Measurements from ENCODE around the gene C21orf58. TPM values are rescaled to one million over a fixed set of nuclear protein-coding genes. Genes with fewer than 3 reads are reported as not detected.
"Not testable (repeated sequence)": the region's sequence is repeated elsewhere in the genome, so short reads cannot be mapped to it uniquely, and the experiment has no call there.

C21orf58 gene
- polyA plus RNA-seq, 3 donors from 2014 or later = 0.53 to 1.2 (median 0.91) TPM

DNA sequence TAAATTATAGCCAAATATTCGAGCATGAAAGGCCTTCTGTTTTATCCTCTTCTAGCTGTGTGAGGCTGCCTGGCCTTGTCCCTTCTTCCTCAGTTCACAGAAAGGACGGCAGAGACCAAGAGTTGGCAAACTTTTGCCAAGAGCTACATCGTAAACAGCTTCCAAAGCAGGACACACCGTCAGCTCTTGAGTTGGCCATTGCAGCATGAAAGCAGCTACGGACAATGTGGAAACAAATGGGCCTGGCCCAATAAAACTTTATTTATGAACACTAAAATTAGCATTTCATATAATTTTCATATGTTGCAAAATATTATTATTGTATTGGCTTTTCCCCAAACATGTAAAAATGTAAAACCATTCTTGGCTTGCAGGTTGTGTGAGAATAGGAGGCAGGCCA lies 10.7 kb downstream of the C21orf58 start:
- Mint-ChIP-seq H3K4me1 (no peaks in the 10 kb centered on the region), H3K9me3 (peaks cover 0 to 2% (median 0%) of the 10 kb centered on the region in 6 donors), H3K36me3 (peaks cover 0 to 8% (median 0%) of the 10 kb centered on the region in 3 donors), H3K27me3 (ENCODE audit: low read depth in 3 of 3) (no peaks in the 10 kb centered on the region), H3K4me3 (no peak overlapping the region), H3K27ac (no peak overlapping the region)
- no peak for DNase-seq

DNA sequence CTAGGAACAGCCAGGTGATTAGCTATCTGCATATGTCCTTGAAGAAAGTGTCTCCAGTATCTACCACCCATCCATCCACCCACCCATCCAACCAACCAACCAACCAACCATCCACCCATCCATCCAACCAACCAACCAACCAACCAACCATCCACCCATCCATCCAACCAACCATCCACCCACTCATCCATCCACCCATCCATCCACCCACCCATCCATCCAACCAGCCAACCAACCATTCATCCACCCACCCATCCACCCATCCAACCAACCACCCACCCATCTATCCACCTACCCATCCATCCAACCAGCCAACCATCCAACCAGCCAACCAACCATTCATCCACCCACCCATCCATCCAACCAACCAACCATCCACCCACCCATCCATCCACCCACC lies 12.1 kb downstream of the C21orf58 start:
- no peak overlapping the region for H3K4me3 Mint-ChIP-seq
- no peaks in the 10 kb centered on the region for H3K4me1 Mint-ChIP-seq
- H3K9me3 Mint-ChIP-seq = peaks cover 0 to 2% (median 0%) of the 10 kb centered on the region in 6 donors
- peaks cover 0 to 11% (median 0%) of the 10 kb centered on the region in 3 donors for H3K36me3 Mint-ChIP-seq
- H3K27me3 Mint-ChIP-seq (ENCODE audit: low read depth in 3 of 3) = no peaks in the 10 kb centered on the region
- no peak overlapping the region for H3K27ac Mint-ChIP-seq
- no peak for DNase-seq

DNA sequence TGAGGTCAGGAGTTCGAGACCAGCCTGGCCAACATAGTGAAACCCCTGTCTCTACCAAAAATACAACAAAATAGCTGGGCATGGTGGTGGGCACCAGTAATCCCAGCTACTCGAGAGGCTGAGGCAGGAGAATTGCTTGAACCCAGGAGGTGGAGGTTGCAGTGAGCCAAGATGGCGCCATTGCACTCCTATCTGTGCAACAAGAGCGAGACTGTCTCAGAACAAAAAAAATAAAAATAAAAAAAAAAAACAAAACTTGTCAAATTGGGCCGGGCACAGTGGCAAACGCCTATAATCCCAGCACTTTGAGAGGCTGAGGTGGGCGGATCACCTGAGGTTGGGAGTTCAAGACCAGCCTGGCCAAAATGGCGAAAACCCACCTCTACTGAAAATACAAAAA lies 13.4 kb downstream of the C21orf58 start:
- not testable (repeated sequence) for DNase-seq, H3K4me1 Mint-ChIP-seq

DNA sequence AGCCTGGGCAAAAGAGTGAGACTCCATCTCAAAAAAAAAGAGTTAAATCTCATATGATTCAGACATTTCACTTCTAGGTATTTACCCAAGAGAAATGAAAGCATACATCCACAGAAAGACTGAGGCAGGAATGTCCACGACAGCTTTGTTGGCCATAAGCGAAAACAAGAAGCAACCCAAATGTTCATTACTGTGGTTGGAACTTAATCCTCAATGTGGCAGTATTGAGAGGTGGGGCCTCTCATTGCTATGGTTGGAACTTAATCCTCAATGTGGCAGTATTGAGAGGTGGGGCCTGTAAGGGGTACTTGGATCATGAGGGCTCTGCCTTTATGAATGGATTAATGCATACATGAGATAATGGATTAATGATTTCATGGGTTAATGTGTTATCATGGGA lies 15.2 kb downstream of the C21orf58 start:
- no peak for DNase-seq
- H3K9me3 Mint-ChIP-seq = no peaks in the 10 kb centered on the region
- H3K4me3 Mint-ChIP-seq = no peak overlapping the region
- no peak overlapping the region for H3K27ac Mint-ChIP-seq
- peaks cover 0 to 5% of the 10 kb centered on the region in 2 donors for H3K4me1 Mint-ChIP-seq
- peaks cover 0 to 3% (median 2%) of the 10 kb centered on the region in 3 donors for H3K27me3 Mint-ChIP-seq (ENCODE audit: low read depth in 3 of 3)
- peaks cover 0 to 18% (median 4%) of the 10 kb centered on the region in 3 donors for H3K36me3 Mint-ChIP-seq

More for the DNA sequence above, 13.4 kb downstream of the C21orf58 start:
- not testable (repeated sequence) for H3K27me3 Mint-ChIP-seq (ENCODE audit: low read depth in 3 of 3); H3K9me3 Mint-ChIP-seq; H3K27ac Mint-ChIP-seq; H3K4me3 Mint-ChIP-seq
- H3K36me3 Mint-ChIP-seq = peaks cover 0 to 11% (median 0%) of the 10 kb centered on the region in 3 donors

DNA sequence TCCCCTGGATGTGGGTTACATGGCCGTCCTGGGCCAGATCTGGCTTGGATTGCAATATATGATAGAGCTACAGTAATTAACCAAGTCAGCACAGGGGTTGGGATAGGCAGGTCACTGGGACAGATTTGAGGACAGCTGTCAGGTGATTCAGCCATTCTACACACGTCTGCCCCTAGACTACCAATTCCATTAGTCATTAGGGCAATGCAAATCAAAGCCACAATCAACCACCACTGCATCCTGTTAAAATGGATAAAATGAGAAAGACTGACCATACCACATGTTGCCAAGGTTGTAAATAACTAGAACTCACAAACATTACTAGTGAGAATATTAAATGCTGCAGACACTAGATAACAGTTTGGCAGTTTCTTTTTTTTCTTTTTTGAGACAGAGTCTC lies 16.0 kb downstream of the C21orf58 start:
- peaks cover 0 to 18% (median 4%) of the 10 kb centered on the region in 3 donors for H3K36me3 Mint-ChIP-seq
- no peaks in the 10 kb centered on the region for H3K9me3 Mint-ChIP-seq
- H3K27ac Mint-ChIP-seq = peak overlapping the region in 1 of 6 donors; percentile 26
- no peak overlapping the region for H3K4me3 Mint-ChIP-seq
- H3K27me3 Mint-ChIP-seq (ENCODE audit: low read depth in 3 of 3) = peaks cover 0 to 3% (median 2%) of the 10 kb centered on the region in 3 donors
- H3K4me1 Mint-ChIP-seq = peaks cover 0 to 5% of the 10 kb centered on the region in 2 donors
- no peak for DNase-seq

DNA sequence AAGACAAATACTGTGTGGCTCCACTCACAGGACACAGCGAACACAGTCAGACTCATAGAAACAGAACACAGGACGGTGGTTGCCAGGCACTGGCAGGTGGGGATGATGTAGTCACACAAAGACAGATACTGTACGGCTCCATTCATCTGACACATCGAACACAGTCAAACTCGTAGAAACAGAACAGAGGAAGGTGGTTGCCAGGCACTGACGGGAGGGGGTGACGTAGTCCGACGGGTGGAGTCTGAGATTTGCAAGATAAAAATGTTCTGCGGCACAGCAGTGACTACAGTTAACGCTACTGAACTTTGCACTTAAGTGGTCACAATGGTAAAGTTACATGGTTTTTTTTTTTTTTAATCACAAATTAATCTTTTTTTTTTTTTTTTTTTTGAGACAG lies 18.7 kb downstream of the C21orf58 start:
- Mint-ChIP-seq H3K27ac (peak overlapping the region in 5 of 6 donors; percentile 1 to 96 (median 77)), H3K4me1 (peaks cover 0 to 5% of the 10 kb centered on the region in 2 donors), H3K27me3 (ENCODE audit: low read depth in 3 of 3) (peaks cover 0 to 4% (median 2%) of the 10 kb centered on the region in 3 donors), H3K4me3 (peak overlapping the region in 2 of 5 donors; percentile 0 to 40), H3K9me3 (no peaks in the 10 kb centered on the region), H3K36me3 (peaks cover 0 to 13% (median 9%) of the 10 kb centered on the region in 3 donors)
- DNase-seq = peak; percentile 32 to 82 (median 36)

DNA sequence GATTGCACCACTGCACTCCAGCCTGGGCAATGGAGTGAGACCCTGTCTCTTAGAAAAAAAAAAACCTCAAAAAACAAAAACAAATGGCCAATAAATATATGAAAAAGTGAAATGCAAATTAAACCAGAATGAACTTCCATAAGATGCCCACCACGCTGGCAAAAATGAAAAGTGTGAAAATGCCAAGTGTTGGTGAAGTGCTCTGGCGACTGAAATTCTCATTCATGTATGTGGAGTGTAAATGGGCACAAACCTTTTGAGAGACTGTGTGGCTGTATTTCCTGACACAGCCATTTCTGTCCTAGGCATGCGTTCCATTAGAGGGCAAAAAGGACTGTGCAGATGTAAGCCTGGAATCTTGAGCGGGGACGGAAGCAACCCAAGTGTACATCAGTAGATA lies 19.2 kb downstream of the C21orf58 start:
- Mint-ChIP-seq H3K27me3 (ENCODE audit: low read depth in 3 of 3) (peaks cover 0 to 4% (median 2%) of the 10 kb centered on the region in 3 donors), H3K36me3 (peaks cover 0 to 13% (median 9%) of the 10 kb centered on the region in 3 donors), H3K4me1 (peaks cover 0 to 5% of the 10 kb centered on the region in 2 donors), H3K4me3 (peak overlapping the region in 2 of 5 donors; percentile 0 to 40), H3K9me3 (no peaks in the 10 kb centered on the region), H3K27ac (peak overlapping the region in 4 of 6 donors; percentile 70 to 96 (median 79))
- no peak for DNase-seq

DNA sequence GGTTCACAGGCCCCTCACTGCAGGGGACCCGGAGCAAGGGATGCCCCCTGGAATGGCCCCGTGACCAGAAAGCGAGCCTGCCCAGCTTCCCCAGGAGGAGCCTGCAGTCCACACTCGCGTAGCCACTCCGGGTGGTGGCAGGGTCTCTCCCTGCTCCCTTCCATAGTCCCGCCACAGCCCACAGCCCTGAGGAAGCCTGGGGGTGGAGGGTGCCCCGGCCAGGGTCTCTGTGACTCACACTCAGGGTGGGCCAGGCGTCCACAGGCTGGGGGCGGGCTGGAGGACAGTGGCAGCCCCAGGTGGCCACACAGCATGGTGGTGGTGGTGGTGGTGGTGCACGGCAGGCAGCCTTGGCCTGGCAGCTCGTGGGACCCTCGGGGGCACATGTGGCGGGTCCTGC lies 21.9 kb downstream of the C21orf58 start:
- peaks cover 0 to 13% of the 10 kb centered on the region in 2 donors for H3K4me1 Mint-ChIP-seq
- H3K27ac Mint-ChIP-seq = no peak overlapping the region
- H3K36me3 Mint-ChIP-seq = peaks cover 0 to 10% (median 9%) of the 10 kb centered on the region in 3 donors
- H3K27me3 Mint-ChIP-seq (ENCODE audit: low read depth in 3 of 3) = peaks cover 0 to 6% (median 2%) of the 10 kb centered on the region in 3 donors
- no peak for DNase-seq
- H3K4me3 Mint-ChIP-seq = no peak overlapping the region
- H3K9me3 Mint-ChIP-seq = no peaks in the 10 kb centered on the region

DNA sequence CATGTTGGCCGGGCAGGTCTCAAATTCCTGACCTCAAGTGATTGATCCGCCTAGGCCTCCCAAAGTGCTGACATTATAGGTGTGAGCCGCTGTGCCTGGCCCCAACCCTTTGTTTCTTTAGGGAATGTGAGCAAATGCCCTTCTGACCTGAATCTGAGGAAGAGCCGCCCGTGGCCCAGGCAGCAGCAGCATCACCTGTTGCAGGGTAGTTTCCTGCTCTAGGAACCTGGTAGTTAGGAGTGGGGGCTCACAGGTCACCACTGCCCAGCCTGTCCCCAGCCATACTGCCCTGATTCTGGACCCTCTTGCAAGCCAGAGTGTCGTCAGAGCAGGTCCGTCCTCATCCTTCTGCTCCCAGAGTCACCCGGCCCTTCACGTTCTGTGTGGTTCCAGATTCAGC lies 24.5 kb downstream of the C21orf58 start:
- no peaks in the 10 kb centered on the region for H3K9me3 Mint-ChIP-seq
- peaks cover 0 to 7% (median 3%) of the 10 kb centered on the region in 3 donors for H3K27me3 Mint-ChIP-seq (ENCODE audit: low read depth in 3 of 3)
- H3K36me3 Mint-ChIP-seq = peaks cover 0 to 4% (median 3%) of the 10 kb centered on the region in 3 donors
- H3K4me3 Mint-ChIP-seq = peak overlapping the region in 2 of 5 donors; percentile 30 to 38
- peak overlapping the region in 1 of 6 donors; percentile 58 for H3K27ac Mint-ChIP-seq
- peaks cover 8 to 15% of the 10 kb centered on the region in 2 donors for H3K4me1 Mint-ChIP-seq
- DNase-seq = no peak

DNA sequence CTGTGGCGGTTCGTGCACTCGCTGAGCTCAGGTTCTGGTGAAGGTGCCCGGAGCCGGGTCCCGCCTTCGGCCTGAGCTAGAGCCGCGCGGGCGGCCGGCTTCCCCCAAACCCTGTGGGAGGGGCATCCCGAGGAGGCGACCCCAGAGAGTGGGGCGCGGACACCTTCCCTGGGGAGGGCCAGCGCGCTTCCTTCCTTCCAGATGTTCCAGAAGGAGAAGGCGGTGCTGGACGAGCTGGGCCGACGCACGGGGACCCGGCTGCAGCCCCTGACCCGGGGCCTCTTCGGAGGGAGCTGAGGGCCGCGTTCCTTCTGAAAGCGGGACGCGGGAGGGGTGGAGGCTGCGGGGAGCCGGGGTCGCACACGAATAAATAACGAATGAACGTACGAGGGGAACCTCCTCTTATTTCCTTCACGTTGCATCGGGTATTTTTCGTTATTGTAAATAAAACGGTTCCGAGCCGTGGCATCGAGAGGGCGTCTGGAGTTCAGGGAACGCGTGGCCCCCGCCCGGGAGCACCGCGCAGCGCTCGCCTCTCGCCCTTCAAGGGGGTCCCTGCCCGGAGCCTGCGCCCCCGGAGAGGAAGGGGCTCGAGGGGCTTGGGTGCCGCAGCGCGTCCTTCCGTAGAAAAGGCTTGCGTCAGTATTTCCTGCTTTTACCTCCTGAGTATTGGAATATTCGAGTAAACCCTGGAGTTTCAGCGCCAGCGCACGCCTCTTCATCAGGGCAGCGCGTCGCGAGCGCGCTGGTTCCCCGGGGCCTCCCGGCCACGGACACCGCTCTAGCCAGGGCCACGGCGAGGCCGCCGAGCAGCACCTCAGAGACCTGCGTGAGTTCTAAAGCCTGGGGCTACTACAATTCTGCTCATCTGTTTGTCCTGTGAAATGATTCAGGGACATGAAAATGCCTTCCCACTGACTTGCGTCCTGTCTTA lies 26.1 kb downstream of the C21orf58 start:
- H3K36me3 Mint-ChIP-seq = peaks cover 0 to 4% (median 0%) of the 10 kb centered on the region in 3 donors
- peak overlapping the region in 2 of 6 donors; percentile 79 to 88 for H3K27ac Mint-ChIP-seq
- DNase-seq = peak in 1 of 3 donors; percentile 6
- H3K4me3 Mint-ChIP-seq = peak overlapping the region; percentile 52 to 83 (median 80)
- no peaks in the 10 kb centered on the region for H3K9me3 Mint-ChIP-seq
- H3K27me3 Mint-ChIP-seq (ENCODE audit: low read depth in 3 of 3) = peaks cover 0 to 7% (median 3%) of the 10 kb centered on the region in 3 donors
- peaks cover 8 to 15% of the 10 kb centered on the region in 2 donors for H3K4me1 Mint-ChIP-seq

DNA sequence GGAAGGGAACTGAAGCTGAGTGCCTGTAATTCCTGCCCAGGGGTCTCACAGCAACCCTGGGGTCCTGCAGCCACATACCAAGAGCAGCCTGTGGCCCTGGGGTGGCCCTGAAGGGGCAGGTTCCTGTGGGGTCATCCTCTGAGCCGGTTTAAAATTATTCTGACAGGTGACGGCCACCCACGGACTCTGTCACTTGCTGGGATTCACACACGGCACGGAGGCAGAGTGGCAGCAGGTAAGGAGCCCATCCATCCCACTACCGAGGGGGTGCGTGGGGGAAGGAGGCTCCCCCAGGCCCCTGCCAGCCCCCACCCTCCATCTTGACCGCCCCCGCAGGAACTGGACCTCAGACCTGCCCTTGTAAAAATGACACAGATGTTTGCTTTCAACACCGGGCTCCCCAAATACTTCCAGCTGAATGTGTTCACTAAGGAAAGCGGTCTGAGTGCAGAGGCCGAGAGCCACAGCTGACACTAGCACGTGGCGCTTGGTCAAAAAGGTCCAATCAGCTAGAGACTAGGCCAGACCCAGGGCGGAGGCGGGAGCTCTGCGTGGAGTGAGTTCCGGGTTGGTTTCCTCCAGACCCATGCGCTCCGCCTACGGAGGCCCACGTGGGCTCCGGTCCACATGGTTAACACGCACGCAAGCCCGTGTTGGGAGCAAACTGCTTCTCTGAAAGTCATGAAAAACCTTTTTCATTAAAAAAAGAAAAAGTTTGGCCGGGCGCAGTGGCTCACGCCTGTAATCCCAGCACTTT lies 27.5 kb downstream of the C21orf58 start:
- Mint-ChIP-seq H3K9me3 (no peaks in the 10 kb centered on the region), H3K27me3 (ENCODE audit: low read depth in 3 of 3) (peaks cover 0 to 5% (median 3%) of the 10 kb centered on the region in 3 donors), H3K4me1 (peaks cover 8 to 15% of the 10 kb centered on the region in 2 donors), H3K36me3 (peaks cover 0 to 13% (median 11%) of the 10 kb centered on the region in 3 donors), H3K27ac (peak overlapping the region in 5 of 6 donors; percentile 76 to 95 (median 83)), H3K4me3 (peak overlapping the region in 4 of 5 donors; percentile 64 to 84 (median 78))
- peak in 2 of 3 donors; percentile 58 to 78 for DNase-seq

DNA sequence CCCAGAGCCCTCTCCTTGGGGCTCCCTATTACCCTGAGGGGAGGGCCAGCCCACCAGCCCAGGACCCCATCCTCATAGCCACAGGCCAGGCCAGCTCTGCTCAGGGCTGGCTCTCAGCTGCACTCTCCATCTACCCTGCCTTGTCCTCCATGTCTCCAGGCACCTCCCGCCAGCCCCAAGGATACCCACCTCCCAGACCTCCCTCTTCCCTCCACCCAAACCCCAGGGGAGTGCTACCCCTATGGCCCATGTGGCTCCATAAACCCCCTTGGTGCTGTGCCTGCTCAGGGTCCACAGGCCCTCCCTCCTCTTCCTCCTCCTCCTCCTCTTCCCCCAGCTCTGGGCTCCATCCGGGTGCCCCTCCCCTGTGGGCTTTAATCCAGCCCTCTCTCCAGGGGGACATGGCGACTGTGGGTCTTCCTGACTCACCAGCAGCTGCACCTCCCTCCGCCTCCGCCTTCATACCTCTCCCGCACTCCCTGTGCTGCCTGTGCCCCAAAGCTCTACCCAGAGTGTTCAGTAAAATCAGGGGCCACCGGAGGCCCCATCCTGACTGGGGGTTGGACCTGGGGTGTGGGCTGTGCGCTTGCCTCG lies 28.4 kb downstream of the C21orf58 start:
- Mint-ChIP-seq H3K4me3 (no peak overlapping the region), H3K9me3 (no peaks in the 10 kb centered on the region), H3K27ac (peak overlapping the region in 3 of 6 donors; percentile 22 to 57 (median 23)), H3K27me3 (ENCODE audit: low read depth in 3 of 3) (peaks cover 0 to 5% (median 3%) of the 10 kb centered on the region in 3 donors), H3K36me3 (peaks cover 0 to 11% (median 9%) of the 10 kb centered on the region in 3 donors), H3K4me1 (peaks cover 8 to 15% of the 10 kb centered on the region in 2 donors)
- DNase-seq = no peak

DNA sequence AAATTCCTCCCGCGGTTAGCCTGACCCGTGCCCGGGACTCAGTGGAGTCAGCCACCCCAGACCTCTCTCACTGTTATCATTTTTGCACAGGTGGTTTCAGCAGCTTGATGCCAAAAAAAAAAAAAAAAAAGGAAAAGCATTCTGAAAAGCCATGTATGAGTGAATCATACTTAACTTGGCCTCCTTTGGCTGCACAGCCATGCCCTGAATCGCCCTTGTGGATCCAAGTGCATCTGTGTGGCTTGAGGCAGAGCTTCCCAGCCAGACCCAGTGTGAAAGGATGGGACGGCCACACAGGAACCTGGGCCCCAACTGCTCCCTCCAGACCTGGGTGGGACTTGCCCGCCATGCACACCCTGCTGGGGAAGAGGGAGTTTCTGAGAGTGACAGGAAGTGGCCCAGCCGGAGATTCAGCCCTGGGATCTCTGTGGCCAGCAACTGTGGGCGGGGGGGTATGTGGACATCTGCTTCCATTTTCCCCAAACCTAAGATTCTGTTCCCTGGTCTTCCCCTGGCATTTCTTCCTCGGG lies 29.0 kb downstream of the C21orf58 start:
- no peak for DNase-seq
- Mint-ChIP-seq H3K27ac (peak overlapping the region in 4 of 6 donors; percentile 22 to 57 (median 28)), H3K27me3 (ENCODE audit: low read depth in 3 of 3) (peaks cover 0 to 5% (median 3%) of the 10 kb centered on the region in 3 donors), H3K36me3 (peaks cover 0 to 14% (median 11%) of the 10 kb centered on the region in 3 donors), H3K4me3 (no peak overlapping the region), H3K4me1 (peaks cover 8 to 17% of the 10 kb centered on the region in 2 donors), H3K9me3 (no peaks in the 10 kb centered on the region)
